Measurements from ENCODE around the gene FBLN7.

The FBLN7 gene

DNA sequence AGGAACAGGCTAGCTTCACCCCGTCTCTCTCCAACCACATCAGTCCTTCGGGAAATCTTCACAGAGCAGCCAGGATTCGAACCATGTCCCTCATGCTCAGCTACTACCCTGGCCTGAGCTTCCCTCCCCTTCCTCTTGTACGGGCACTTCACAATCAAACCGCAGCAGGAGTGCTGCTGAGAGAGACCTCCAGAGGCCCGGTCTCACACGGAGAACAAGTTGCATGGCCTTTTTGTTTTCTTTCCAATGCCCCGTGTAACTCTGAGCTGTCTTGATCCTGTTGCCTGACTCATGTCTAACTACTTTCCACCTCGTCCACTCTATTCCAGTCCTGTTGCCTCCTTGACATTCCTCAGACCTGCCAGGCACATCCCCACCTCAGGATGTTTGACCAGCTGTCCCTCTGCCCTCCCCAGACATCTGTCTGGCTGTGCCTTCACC lies 25.4 kb downstream of the FBLN7 start:
- Histone ChIP-seq H3K4me1 (ENCODE audit: control insufficient read depth, insufficient read depth, low read length) (no peaks in the 10 kb centered on the region), H3K36me3 (ENCODE audit: control insufficient read depth in 2 of 2, insufficient read depth in 1 of 2, low read length in 2 of 2) (no peaks in the 10 kb centered on the region), H3K4me3 (ENCODE audit: low read depth, low read length) (no peak overlapping the region), H3K9me3 (ENCODE audit: control insufficient read depth, insufficient read depth, low read depth, low read length) (no peaks in the 10 kb centered on the region), H3K27ac (ENCODE audit: extremely low read depth, low read depth, low read length) (no peak overlapping the region)
- TF ChIP-seq ZNF677 (tag by site-specific recombination; IDR thresholded peaks at IDR 0.05) (no peak), ZNF121 (tag by site-specific recombination; IDR thresholded peaks at IDR 0.05) (no peak), ZNF138 (tag by site-specific recombination; IDR thresholded peaks at IDR 0.05; ENCODE audit: borderline replicate concordance) (no peak), ZNF837 (tag by site-specific recombination; IDR thresholded peaks at IDR 0.05) (no peak), ZNF146 (tag by site-specific recombination; IDR thresholded peaks at IDR 0.05) (no peak), ZNF549 (tag by site-specific recombination; IDR thresholded peaks at IDR 0.05) (no peak), ZNF37A (tag by site-specific recombination; IDR thresholded peaks at IDR 0.05) (no peak), TCF7L2 (IDR thresholded peaks at IDR 0.05; ENCODE audit: borderline replicate concordance, low read depth, low read length) (no peak), ZNF48 (tag by site-specific recombination; IDR thresholded peaks at IDR 0.05) (no peak)
- TF ChIP-seq, protein P1, sequence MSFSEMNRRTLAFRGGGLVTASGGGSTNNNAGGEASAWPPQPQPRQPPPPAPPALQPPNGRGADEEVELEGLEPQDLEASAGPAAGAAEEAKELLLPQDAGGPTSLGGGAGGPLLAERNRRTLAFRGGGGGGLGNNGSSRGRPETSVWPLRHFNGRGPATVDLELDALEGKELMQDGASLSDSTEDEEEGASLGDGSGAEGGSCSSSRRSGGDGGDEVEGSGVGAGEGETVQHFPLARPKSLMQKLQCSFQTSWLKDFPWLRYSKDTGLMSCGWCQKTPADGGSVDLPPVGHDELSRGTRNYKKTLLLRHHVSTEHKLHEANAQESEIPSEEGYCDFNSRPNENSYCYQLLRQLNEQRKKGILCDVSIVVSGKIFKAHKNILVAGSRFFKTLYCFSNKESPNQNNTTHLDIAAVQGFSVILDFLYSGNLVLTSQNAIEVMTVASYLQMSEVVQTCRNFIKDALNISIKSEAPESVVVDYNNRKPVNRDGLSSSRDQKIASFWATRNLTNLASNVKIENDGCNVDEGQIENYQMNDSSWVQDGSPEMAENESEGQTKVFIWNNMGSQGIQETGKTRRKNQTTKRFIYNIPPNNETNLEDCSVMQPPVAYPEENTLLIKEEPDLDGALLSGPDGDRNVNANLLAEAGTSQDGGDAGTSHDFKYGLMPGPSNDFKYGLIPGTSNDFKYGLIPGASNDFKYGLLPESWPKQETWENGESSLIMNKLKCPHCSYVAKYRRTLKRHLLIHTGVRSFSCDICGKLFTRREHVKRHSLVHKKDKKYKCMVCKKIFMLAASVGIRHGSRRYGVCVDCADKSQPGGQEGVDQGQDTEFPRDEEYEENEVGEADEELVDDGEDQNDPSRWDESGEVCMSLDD (tag by site-specific recombination; IDR thresholded peaks at IDR 0.05), result no peak
- TF ChIP-seq, protein P2, sequence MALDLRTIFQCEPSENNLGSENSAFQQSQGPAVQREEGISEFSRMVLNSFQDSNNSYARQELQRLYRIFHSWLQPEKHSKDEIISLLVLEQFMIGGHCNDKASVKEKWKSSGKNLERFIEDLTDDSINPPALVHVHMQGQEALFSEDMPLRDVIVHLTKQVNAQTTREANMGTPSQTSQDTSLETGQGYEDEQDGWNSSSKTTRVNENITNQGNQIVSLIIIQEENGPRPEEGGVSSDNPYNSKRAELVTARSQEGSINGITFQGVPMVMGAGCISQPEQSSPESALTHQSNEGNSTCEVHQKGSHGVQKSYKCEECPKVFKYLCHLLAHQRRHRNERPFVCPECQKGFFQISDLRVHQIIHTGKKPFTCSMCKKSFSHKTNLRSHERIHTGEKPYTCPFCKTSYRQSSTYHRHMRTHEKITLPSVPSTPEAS (tag by site-specific recombination; IDR thresholded peaks at IDR 0.05), result no peak
- POLR2A ChIA-PET, result no interaction called here
- CTCF ChIA-PET, result no interaction called here

DNA sequence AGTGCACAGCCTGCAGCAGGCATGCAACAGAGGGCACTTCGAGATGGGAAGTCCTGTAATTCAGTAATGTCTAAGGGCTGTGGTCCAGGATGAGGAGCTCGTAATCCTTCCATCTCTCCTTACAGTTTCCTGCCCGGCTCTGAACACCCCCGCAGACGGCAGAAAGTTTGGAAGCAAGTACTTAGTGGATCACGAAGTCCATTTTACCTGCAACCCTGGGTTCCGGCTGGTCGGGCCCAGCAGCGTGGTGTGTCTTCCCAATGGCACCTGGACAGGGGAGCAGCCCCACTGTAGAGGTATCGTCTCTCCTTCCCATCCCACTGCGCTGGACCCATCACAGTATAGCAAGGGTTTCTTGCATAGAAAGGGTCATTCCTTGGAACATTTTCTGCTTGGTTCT lies 26.7 kb downstream of the FBLN7 start:
- TF ChIP-seq, protein P3, sequence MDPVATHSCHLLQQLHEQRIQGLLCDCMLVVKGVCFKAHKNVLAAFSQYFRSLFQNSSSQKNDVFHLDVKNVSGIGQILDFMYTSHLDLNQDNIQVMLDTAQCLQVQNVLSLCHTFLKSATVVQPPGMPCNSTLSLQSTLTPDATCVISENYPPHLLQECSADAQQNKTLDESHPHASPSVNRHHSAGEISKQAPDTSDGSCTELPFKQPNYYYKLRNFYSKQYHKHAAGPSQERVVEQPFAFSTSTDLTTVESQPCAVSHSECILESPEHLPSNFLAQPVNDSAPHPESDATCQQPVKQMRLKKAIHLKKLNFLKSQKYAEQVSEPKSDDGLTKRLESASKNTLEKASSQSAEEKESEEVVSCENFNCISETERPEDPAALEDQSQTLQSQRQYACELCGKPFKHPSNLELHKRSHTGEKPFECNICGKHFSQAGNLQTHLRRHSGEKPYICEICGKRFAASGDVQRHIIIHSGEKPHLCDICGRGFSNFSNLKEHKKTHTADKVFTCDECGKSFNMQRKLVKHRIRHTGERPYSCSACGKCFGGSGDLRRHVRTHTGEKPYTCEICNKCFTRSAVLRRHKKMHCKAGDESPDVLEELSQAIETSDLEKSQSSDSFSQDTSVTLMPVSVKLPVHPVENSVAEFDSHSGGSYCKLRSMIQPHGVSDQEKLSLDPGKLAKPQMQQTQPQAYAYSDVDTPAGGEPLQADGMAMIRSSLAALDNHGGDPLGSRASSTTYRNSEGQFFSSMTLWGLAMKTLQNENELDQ (tag by site-specific recombination; IDR thresholded peaks at IDR 0.05; ENCODE audit: low read depth), result no peak
- TF ChIP-seq KLF7 (tag by site-specific recombination; IDR thresholded peaks at IDR 0.05; ENCODE audit: borderline replicate concordance), result no peak
- TF ChIP-seq ZBTB48 (tag by site-specific recombination; IDR thresholded peaks at IDR 0.05), result no peak
- TF ChIP-seq ZNF707 (tag by site-specific recombination; IDR thresholded peaks at IDR 0.05), result no peak
- no peak for TF ChIP-seq ZNF423 (tag by site-specific recombination; IDR thresholded peaks at IDR 0.05)
- TF ChIP-seq ZNF341 (tag by site-specific recombination; IDR thresholded peaks at IDR 0.05; ENCODE audit: low read depth), result no peak
- TF ChIP-seq KLF9 (tag by site-specific recombination; IDR thresholded peaks at IDR 0.05; ENCODE audit: low read depth), result no peak
- no peak for TF ChIP-seq ZNF510 (tag by site-specific recombination; IDR thresholded peaks at IDR 0.05; ENCODE audit: insufficient replicate concordance)
- no peak for TF ChIP-seq HOXA7 (CRISPR knock-in tag; IDR thresholded peaks at IDR 0.05; ENCODE audit: borderline replicate concordance)
- no peaks in the 10 kb centered on the region for H3K4me1 ChIP-seq (ENCODE audit: control insufficient read depth, insufficient read depth, low read length)
- no peak overlapping the region for H3K27ac ChIP-seq (ENCODE audit: extremely low read depth, low read depth, low read length)
- H3K36me3 ChIP-seq (ENCODE audit: control insufficient read depth in 2 of 2, insufficient read depth in 1 of 2, low read length in 2 of 2), result no peaks in the 10 kb centered on the region
- H3K9me3 ChIP-seq (ENCODE audit: control insufficient read depth, insufficient read depth, low read depth, low read length), result no peaks in the 10 kb centered on the region
- POLR2A ChIA-PET, result no interaction called here
- H3K4me3 ChIP-seq (ENCODE audit: low read depth, low read length), result no peak overlapping the region
- CTCF ChIA-PET, result no interaction called here

All from HEK293 (cell line).